ENCODE measurements around the gene HK2.

HK2 gene

DNA sequence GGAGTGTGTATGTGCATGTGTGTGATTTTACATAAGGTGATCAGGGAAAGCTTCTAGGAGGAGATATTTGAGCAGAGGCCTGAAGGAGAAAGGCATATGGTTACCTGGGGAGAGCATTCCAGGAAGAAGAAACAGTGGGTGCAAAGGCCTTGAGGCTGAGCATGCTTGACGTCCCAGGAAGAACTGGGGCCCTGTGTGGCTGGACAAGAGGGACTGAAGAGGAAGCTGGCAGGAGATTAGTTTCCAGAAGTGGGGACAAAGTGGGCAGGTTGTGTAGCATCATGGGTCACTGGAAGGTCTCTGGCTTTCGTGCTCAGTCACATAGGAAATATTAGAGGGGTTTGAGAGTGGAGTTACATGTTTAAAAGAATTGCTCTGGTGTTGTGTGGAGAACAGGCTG lies 82.5 kb downstream of the HK2 start:
- H3K27ac ChIP-seq = no peak overlapping the region
- H3K4me1 ChIP-seq = peaks cover 0 to 6% (median 2%) of the 10 kb centered on the region in 4 donors
- TF ChIP-seq, protein P1, sequence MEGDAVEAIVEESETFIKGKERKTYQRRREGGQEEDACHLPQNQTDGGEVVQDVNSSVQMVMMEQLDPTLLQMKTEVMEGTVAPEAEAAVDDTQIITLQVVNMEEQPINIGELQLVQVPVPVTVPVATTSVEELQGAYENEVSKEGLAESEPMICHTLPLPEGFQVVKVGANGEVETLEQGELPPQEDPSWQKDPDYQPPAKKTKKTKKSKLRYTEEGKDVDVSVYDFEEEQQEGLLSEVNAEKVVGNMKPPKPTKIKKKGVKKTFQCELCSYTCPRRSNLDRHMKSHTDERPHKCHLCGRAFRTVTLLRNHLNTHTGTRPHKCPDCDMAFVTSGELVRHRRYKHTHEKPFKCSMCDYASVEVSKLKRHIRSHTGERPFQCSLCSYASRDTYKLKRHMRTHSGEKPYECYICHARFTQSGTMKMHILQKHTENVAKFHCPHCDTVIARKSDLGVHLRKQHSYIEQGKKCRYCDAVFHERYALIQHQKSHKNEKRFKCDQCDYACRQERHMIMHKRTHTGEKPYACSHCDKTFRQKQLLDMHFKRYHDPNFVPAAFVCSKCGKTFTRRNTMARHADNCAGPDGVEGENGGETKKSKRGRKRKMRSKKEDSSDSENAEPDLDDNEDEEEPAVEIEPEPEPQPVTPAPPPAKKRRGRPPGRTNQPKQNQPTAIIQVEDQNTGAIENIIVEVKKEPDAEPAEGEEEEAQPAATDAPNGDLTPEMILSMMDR (IDR thresholded peaks at IDR 0.05) = no peak
- no peak overlapping the region for H3K4me3 ChIP-seq
- no peaks in the 10 kb centered on the region for H3K36me3 ChIP-seq
- H3K9me3 ChIP-seq = no peaks in the 10 kb centered on the region
- peaks cover 0 to 25% of the 10 kb centered on the region in 2 donors for H3K27me3 ChIP-seq
- intact Hi-C loops (cut with DNase I; ENCODE audit: low total_unique reads) = loop anchor here (5.0 kb wide), 1 partner anchor 486 kb away; no protein-coding TSS in a partner anchor
- no peak for DNase-seq

DNA sequence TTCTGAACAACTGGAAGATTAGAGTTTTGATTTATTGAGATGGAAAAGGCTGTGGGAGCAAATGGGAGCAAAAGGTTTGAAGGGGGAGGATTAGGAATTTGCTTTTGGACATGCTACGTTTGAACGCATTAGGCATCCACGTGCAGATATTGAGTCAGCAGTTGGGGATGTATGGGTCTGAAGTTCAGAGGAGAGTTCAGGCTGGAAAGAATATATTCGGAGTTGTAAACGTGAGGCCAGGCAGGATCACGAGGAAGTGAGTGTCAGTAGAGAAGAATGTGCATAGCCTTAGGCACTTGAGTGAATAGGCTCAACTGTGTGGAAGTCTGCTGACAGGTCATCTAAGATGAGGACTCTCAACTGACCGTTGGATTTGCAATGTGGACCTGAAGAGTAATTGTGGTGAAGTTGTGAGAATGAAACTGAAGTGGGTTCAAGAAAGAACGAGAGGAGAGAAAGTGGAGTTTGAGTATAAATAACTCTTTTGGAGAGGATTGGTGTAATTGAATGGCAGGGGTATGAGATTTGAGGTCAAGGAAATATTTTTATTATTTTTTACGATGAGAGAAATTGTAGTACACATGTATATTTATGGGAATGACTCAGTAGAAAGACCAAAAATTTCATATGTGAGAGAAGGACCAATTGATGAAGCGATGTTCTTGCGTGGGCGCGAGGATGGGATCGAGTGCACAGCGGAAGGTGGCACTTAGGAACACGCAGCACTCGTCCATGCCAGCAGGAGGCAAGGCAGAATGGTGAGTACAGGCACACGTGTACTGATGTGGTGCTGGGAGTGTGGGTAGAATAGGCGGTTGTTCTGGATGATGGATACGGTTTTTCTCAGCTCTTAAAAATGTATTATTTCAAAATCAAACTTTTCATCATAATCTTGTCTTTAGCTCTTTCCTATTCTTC lies 84.0 kb downstream of the HK2 start:
- intact Hi-C loops (cut with DNase I; ENCODE audit: low total_unique reads) = loop anchor here (5.0 kb wide), 1 partner anchor 484 kb away; no protein-coding TSS in a partner anchor

DNA sequence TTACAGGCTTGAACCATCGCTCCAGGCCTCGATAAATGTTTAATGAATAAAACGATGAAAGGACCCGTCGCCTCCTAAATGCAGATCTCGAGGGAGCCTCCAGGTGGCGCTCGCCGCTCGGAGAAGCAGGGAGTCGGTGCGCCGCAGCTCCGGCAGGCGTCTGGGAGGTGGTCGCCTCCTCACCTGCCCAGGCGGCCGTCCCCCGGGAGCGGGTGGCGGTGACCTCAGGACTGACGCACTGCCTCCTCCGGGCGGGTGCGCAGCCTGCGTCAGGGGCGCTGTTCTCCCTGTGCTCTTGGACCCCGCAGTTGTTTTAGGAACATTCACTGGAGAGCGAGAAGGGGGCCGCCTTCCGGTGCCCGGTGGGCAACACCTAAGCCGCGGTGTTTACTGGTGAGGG lies 85.9 kb downstream of the HK2 start:
- H3K9me3 ChIP-seq = peaks cover 0 to 3% (median 0%) of the 10 kb centered on the region in 3 donors
- H3K36me3 ChIP-seq = no peaks in the 10 kb centered on the region
- H3K4me1 ChIP-seq = peaks cover 0 to 6% (median 2%) of the 10 kb centered on the region in 4 donors
- peak; percentile 32 to 71 for DNase-seq
- peaks cover 0 to 17% of the 10 kb centered on the region in 2 donors for H3K27me3 ChIP-seq
- intact Hi-C loops (cut with DNase I; ENCODE audit: low total_unique reads) = loop anchor here (5.0 kb wide), 1 partner anchor 482 kb away; no protein-coding TSS in a partner anchor
- TF ChIP-seq, protein P1 (IDR thresholded peaks at IDR 0.05) = peak; percentile 63 to 70
- H3K27ac ChIP-seq = no peak overlapping the region
- peak overlapping the region in 1 of 2 donors; percentile 7 for H3K4me3 ChIP-seq

More for the DNA sequence above, 84.0 kb downstream of the HK2 start:
- H3K27ac ChIP-seq = no peak overlapping the region
- peaks cover 0 to 3% (median 0%) of the 10 kb centered on the region in 3 donors for H3K9me3 ChIP-seq
- TF ChIP-seq, protein P1 (IDR thresholded peaks at IDR 0.05) = no peak
- no peak for DNase-seq
- no peaks in the 10 kb centered on the region for H3K36me3 ChIP-seq
- H3K27me3 ChIP-seq = peaks cover 0 to 17% of the 10 kb centered on the region in 2 donors
- H3K4me3 ChIP-seq = no peak overlapping the region
- H3K4me1 ChIP-seq = peaks cover 0 to 6% (median 2%) of the 10 kb centered on the region in 4 donors

DNA sequence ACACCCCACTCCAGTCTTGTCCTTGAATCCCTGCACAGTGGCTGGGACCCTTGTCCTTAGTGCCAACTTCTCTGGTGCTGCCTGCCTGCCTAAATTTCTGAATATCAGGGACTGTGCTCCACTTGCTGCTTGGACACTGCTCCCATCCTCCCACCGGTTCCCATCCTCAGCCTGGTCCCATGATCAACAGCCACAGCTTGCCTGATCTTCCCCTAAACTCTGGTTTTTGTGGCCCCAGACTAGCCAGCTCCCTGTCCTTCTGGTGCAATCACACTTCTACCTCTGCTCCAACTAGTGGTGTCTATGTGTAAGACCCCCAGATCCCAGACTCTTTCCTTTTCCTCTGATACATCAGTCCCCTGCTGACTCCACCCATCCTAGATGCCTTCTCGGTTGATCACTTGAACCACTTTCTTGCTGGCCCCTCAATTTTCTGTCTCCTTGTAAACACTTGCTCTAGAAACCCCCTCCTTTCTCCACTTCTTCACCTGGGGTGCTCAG lies 87.4 kb downstream of the HK2 start:
- no peak for DNase-seq
- Histone ChIP-seq H3K4me1 (peaks cover 0 to 6% (median 2%) of the 10 kb centered on the region in 4 donors), H3K9me3 (peaks cover 0 to 3% (median 0%) of the 10 kb centered on the region in 3 donors), H3K27me3 (peaks cover 0 to 12% of the 10 kb centered on the region in 2 donors), H3K4me3 (no peak overlapping the region), H3K27ac (no peak overlapping the region), H3K36me3 (no peaks in the 10 kb centered on the region)
- TF ChIP-seq, protein P1 (IDR thresholded peaks at IDR 0.05) = no peak
- intact Hi-C loops (cut with DNase I; ENCODE audit: low total_unique reads) = no loop called here

DNA sequence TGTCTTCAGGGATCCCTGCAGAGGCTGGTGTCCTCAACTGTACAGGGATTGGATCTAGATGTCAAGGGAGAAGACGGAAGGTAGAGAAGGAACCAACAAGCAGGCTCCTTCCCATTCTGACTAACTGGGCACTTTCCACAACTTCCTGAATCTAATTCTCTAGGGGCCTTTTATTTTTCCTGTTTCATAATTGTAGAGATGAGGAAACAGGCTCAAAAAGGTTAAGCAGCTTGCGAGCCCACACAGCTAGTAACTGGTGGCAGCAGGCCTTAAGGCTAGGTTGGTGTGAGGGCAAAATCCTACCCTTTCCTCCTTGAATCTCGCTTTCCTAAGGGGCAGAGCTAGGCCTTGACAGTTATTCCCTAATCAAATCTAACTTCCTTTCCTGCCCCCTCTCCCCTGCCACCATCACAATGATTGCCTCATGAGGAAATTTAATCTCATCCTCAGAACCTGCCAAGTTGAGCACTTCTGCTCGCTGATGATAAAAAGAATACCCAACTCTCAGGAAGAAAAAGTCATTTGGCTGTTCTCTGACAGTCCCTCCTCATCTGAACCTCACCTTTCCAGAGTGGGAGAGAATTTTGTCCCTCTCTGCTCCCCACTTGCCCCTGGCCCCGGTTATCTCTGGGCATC lies 88.8 kb downstream of the HK2 start:
- no peak overlapping the region for H3K4me3 ChIP-seq
- H3K27me3 ChIP-seq = peaks cover 0 to 10% of the 10 kb centered on the region in 2 donors
- intact Hi-C loops (cut with DNase I; ENCODE audit: low total_unique reads) = no loop called here
- peaks cover 0 to 6% (median 2%) of the 10 kb centered on the region in 4 donors for H3K4me1 ChIP-seq
- no peak for DNase-seq
- no peaks in the 10 kb centered on the region for H3K36me3 ChIP-seq
- H3K9me3 ChIP-seq = peaks cover 0 to 3% (median 0%) of the 10 kb centered on the region in 3 donors
- H3K27ac ChIP-seq = no peak overlapping the region
- TF ChIP-seq, protein P1 (IDR thresholded peaks at IDR 0.05) = no peak

Data from tibial artery (tissue), 4 donors.